Activated CD8-positive, alpha-beta memory T cell treated with anti-CD3 and anti-CD28 coated beads, Interleukin-2, amount 50 U/mL, for 1 hour (primary cell): ENCODE data around the gene NME1.
"Not testable (repeated sequence)": the region's sequence is repeated elsewhere in the genome, so short reads cannot be mapped to it uniquely, and the experiment has no call there.

Source experiments
- DNase-seq: peaks from one replicate; pipeline ENCODE4 v3.0.0-alpha.2; 2020; ENCODE audit errors: extremely low read depth

The NME1 gene

GRCh38 chr17:51144266-51145022, 8.9 kb upstream of the NME1 start:
- DNase-seq: no peak

DNA sequence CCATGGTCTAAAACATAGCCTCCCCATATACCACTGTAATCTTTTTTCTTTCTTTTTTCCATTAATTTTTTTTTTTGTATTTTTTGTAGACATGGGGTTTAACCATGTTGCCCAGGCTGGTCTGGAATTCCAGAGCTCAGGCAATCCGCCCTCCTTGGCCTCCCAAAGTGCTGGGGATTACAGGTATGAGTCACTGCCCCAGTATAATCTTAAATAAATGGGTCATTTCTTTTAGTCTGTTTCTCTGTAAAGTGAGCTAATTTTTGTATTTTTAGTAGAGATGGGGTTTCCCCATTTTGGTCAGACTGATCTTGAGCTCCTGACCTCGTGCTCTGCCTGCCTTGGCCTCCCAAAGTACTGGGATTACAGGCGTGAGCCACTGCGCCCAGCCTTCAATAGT, 5.7 kb upstream of the NME1 start:
- no peak for DNase-seq

DNA sequence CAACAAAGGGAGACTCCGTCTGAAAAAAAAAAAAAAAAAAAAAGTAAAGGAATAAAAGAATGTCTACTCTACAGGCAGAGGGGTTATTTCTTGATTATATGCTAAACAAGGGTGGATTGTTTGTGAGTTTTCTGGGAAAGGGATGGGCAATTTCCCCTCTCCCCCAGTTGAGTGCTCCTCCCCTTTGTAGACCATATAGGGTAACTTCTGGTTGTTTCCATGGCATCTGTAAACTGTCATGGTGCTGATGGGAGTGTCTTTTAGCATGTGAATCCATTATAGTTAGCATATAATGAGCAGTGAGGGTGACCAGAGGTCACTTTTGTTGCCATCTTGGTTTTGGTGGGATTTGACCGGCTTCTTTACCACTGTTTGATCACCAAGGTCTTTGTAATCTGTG, 4.2 kb upstream of the NME1 start:
- DNase-seq: no peak

GRCh38 chr17:51150932-51151331, 2.4 kb upstream of the NME1 start:
- DNase-seq: no peak

- no peak for DNase-seq
These were observed 571 bp upstream of the NME1 start for GRCh38 chr17:51152766-51153209.

- no peak for DNase-seq
These were observed 817 bp downstream of the NME1 start for GRCh38 chr17:51154176-51154575.

- no peak for DNase-seq
These were observed 2.1 kb downstream of the NME1 start for GRCh38 chr17:51155416-51155815.

DNA sequence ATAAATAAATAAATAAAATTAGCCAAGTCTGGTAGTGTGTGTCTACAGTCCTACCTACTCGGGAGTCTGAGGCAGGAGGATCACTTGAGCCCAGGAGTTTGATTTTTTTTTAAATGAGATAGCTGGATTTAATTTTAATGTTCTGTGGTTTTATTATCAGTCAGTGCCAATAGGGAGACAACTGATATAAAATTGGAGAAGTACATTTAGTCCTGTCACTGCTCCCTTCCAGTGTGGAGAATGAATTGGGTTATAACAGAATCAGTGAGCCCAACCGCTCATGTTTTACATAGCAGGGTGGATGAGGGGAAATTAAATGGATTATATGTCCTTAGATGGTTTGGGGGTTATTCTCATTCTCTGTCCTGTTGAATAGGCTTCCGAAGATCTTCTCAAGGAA, 6.2 kb downstream of the NME1 start:
- no peak for DNase-seq

GRCh38 chr17:51161541-51161940, 8.2 kb downstream of the NME1 start:
- no peak for DNase-seq

DNA sequence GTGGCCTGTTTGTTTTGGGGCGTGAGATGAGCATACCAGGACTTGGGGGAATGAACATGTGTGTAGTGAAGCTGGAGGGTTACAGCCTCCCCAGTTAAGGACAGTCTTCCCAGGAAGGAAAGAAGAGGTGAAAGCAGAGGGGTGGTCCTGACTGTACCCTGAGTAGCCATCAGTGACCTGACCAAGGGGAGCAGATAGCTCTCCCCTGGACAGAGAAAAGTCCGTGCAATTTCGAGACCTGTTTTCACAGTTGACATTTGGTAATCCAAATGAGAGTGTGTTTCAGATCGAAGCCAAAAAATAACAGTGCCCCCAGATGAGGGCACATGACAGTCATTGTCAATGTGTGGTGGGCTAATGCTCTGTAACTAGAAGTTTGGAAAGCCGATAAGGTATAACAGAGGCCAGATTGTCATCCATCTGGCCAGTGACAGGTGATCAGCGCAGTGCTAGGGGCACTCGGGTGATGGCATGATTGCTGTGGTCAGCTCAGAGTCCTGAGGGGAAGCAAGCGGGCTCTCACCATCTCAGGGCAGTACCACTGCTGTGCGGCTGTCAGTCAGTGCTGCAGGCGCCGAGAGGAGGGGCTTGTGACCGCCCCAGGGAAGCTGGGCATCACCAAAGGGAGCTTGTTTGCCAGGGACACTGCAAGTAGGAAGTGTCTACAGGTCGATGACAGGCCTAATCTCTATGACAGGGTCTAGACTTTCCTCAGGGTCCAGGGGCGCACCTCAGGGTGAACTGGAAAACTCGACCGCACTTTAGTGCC, 11.7 kb downstream of the NME1 start:
- no peak for DNase-seq

GRCh38 chr17:51165680-51166197, 12.4 kb downstream of the NME1 start:
- no peak for DNase-seq

GRCh38 chr17:51166198-51166986, 13.0 kb downstream of the NME1 start, which contains the start of gene NME2:
Gene NME2, plus strand, starts transcription at chr17:51166411. Its CDS starts 420 bp downstream, at chr17:51166831.
- no peak for DNase-seq

DNA sequence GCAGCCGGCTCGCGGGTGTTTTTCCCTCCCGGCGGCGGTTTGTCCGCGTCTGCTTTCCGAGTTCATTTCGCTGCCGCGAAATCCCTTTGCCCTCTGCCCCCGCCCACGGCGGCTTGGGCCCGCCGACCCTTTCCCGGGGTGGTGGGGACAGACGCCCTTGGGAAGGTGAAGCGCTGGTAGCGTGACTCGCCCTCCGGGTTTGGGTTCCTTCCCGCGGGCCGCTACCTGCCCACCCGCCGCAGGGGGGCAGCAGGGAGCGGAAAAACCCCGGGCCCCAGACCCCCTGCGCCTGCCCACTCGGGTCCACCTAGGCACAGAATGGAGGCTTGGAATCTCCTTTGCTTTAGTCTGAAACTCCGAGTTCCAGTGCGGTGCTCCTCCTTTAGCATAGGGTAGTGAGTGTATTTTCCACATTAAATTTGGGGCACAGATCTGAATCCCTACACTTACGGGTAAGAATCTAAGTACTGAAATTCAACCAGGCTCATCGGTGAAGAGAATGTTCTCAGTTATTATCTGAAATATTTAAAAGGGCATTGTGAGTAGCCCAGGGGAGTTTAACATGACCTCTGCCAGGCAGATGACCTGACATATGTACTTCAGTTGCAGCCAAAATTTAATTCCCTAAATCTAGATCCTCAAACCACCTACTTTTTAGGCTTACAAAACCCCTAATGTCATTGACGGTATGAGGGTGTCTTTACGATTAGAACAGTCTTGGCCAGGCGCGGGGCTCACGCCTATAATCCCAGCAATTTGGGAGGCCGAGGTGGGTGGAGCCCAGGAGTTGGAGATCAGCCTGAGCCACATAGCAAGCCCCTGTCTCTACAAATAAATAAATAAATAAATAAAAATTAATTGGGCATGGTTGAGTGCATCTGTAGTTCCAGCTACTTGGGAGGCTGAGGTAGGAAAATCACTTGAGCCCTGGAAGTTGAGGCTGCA, 13.9 kb downstream of the NME1 start:
- no peak for DNase-seq

- no peak for DNase-seq
These were observed 16.0 kb downstream of the NME1 start for GRCh38 chr17:51169340-51169739.

GRCh38 chr17:51170736-51171135, 17.4 kb downstream of the NME1 start:
- DNase-seq: no peak

GRCh38 chr17:51172030-51172429, 18.7 kb downstream of the NME1 start:
- not testable (repeated sequence) for DNase-seq

GRCh38 chr17:51180486-51180885, 27.1 kb downstream of the NME1 start:
- DNase-seq: no peak

GRCh38 chr17:51184124-51184523, 30.8 kb downstream of the NME1 start:
- no peak for DNase-seq

DNA sequence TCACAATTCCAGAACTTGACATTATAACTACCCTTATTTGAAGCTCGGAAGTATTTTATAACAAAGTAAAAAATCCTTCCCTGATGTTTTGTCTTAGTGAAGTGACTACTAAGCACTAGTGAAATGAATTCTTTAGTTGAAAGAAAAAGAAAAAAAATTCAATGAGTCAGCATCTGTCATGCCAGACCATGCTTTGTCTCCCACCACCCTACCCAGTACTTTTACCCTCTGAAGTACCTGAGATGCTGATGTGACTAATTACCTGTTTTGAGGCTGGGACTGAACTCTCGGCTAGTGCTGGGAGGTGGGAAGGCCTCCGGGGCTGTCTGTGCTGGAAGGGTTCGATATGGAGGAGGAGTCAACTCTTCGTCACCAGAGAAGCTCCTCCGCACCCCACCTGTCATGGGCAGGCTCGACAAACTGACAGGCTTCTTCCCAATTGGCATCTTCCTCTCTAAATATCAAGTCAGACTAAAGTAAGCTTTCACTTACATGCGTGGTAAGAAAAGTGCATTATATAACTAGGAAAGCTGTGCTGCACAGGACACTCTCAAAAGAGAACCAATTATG, 32.5 kb downstream of the NME1 start:
- no peak for DNase-seq

GRCh38 chr17:51188271-51188833, 35.0 kb downstream of the NME1 start:
- DNase-seq: no peak
